Adrenal gland (tissue), 5 donors: ENCODE measurements around the gene NNT.

ENCODE experiments used
- POLR2A ChIP-seq, 2 donors: fragments of 450-650 bp; IDR thresholded peaks; one replicate each; pipeline ENCODE4 v1.6.1; 2017; ENCODE audit warnings: antibody characterized with exemption in 2 of 2, mild to moderate bottlenecking in 2 of 2, moderate library complexity in 1 of 2
- TF ChIP-seq, protein P1 (sequence below), 6 experiments: fragments of 450-650 bp in 4 of 6; fragments of 200-600 bp in 2 of 6; sonication (generic) in 1 of 6; IDR thresholded peaks; 1 replicate in 5 of 6; 2 replicates in 1 of 6; pipeline versions ENCODE4 v1.5.1 to v1.8.0; 2016 to 2021; ENCODE audit warnings: antibody characterized with exemption in 6 of 6, mild to moderate bottlenecking in 2 of 6, moderate library complexity in 1 of 6
- donor health status: DM: no; HTN: no; CAD: no.

DNA sequence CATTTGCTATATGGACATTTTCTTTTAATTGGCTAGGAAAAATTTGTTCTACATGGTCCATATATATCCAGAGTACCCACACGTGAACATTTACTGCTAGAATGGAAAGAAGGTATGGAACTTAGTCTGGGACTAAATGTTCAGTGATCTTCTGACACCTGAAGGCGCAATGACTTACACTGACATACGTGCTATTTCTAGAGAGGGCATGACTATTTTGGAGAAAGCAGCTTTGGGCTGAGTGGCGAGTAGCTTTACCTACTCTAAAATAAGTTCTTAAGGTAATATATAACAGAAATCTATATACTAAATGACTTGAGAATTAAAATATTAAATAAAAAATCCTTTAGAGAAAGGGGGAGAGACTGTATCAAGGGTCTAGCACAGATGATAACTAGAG is 10.4 kb downstream of the NNT start:
- TF ChIP-seq, protein P1, sequence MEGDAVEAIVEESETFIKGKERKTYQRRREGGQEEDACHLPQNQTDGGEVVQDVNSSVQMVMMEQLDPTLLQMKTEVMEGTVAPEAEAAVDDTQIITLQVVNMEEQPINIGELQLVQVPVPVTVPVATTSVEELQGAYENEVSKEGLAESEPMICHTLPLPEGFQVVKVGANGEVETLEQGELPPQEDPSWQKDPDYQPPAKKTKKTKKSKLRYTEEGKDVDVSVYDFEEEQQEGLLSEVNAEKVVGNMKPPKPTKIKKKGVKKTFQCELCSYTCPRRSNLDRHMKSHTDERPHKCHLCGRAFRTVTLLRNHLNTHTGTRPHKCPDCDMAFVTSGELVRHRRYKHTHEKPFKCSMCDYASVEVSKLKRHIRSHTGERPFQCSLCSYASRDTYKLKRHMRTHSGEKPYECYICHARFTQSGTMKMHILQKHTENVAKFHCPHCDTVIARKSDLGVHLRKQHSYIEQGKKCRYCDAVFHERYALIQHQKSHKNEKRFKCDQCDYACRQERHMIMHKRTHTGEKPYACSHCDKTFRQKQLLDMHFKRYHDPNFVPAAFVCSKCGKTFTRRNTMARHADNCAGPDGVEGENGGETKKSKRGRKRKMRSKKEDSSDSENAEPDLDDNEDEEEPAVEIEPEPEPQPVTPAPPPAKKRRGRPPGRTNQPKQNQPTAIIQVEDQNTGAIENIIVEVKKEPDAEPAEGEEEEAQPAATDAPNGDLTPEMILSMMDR (IDR thresholded peaks at IDR 0.05), result no peak
- TF ChIP-seq POLR2A (IDR thresholded peaks at IDR 0.05), result no peak
